ENCODE measurements around the gene RASA2.

DNA sequence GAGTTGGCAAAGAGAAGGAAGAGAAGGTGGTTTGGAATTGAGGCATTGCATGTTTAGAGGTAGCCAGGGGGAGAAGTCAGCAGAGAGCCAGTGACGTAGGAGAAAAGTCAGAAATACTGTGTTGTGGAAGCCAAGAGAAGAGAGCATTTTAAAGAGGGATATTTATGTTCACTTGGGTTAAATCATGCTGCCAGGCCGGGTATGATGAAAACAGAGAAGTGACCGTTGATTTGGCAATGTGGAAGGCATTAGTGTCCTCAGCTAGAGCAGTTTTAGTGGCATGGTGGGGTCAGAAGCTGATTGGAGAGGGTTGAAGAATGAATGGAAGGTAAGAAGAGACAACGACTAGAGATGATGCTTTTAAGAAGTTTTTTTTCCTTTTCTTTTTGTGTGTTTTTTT lies 24.5 kb downstream of the RASA2 start:
- TF ChIP-seq, protein P1, sequence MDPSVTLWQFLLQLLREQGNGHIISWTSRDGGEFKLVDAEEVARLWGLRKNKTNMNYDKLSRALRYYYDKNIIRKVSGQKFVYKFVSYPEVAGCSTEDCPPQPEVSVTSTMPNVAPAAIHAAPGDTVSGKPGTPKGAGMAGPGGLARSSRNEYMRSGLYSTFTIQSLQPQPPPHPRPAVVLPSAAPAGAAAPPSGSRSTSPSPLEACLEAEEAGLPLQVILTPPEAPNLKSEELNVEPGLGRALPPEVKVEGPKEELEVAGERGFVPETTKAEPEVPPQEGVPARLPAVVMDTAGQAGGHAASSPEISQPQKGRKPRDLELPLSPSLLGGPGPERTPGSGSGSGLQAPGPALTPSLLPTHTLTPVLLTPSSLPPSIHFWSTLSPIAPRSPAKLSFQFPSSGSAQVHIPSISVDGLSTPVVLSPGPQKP (IDR thresholded peaks at IDR 0.05; ENCODE audit: borderline replicate concordance, low read depth, low read length), result no peak
- TF ChIP-seq RCOR1 (IDR thresholded peaks at IDR 0.05; ENCODE audit: insufficient replicate concordance, low read length), result no peak
- TF ChIP-seq, protein P2, sequence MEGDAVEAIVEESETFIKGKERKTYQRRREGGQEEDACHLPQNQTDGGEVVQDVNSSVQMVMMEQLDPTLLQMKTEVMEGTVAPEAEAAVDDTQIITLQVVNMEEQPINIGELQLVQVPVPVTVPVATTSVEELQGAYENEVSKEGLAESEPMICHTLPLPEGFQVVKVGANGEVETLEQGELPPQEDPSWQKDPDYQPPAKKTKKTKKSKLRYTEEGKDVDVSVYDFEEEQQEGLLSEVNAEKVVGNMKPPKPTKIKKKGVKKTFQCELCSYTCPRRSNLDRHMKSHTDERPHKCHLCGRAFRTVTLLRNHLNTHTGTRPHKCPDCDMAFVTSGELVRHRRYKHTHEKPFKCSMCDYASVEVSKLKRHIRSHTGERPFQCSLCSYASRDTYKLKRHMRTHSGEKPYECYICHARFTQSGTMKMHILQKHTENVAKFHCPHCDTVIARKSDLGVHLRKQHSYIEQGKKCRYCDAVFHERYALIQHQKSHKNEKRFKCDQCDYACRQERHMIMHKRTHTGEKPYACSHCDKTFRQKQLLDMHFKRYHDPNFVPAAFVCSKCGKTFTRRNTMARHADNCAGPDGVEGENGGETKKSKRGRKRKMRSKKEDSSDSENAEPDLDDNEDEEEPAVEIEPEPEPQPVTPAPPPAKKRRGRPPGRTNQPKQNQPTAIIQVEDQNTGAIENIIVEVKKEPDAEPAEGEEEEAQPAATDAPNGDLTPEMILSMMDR (conservative IDR thresholded peaks at IDR 0.05; ENCODE audit: low read depth, low read length), result no peak
- TF ChIP-seq POLR2A (IDR thresholded peaks at IDR 0.05; ENCODE audit: low read depth, low read length), result no peak
- no peak for TF ChIP-seq RFX5 (IDR thresholded peaks at IDR 0.05; ENCODE audit: low read depth, low read length)
- no peak for TF ChIP-seq SMC3 (IDR thresholded peaks at IDR 0.05; ENCODE audit: low read depth, low read length)
- TF ChIP-seq MAFK (IDR thresholded peaks at IDR 0.05; ENCODE audit: low read depth, low read length), result no peak
- no peak for TF ChIP-seq MAZ (IDR thresholded peaks at IDR 0.05; ENCODE audit: borderline replicate concordance, low read depth, low read length)
- TF ChIP-seq NFE2L2 (IDR thresholded peaks at IDR 0.05; ENCODE audit: low read depth, low read length), result no peak
- TF ChIP-seq BHLHE40 (IDR thresholded peaks at IDR 0.05; ENCODE audit: low read depth, low read length), result no peak
- TF ChIP-seq CHD1 (IDR thresholded peaks at IDR 0.05; ENCODE audit: low read depth, low read length), result no peak
- no peak for TF ChIP-seq RAD21 (IDR thresholded peaks at IDR 0.05; ENCODE audit: low read length)
- TF ChIP-seq, protein P3, sequence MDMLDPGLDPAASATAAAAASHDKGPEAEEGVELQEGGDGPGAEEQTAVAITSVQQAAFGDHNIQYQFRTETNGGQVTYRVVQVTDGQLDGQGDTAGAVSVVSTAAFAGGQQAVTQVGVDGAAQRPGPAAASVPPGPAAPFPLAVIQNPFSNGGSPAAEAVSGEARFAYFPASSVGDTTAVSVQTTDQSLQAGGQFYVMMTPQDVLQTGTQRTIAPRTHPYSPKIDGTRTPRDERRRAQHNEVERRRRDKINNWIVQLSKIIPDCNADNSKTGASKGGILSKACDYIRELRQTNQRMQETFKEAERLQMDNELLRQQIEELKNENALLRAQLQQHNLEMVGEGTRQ (IDR thresholded peaks at IDR 0.05; ENCODE audit: low read depth, low read length), result no peak
- TF ChIP-seq FOS (IDR thresholded peaks at IDR 0.05; ENCODE audit: low read depth, low read length), result no peak
